Gastroesophageal sphincter (tissue), 4 donors: ENCODE measurements around the gene TEPSIN. TPM values are rescaled to one million over a fixed set of nuclear protein-coding genes. Genes with fewer than 3 reads are reported as not detected.

Experiments used
- ATAC-seq: fragments of 150-250 bp; one replicate; pipeline ENCODE4 v1.9.1; 2016; ENCODE audit warnings: mild to moderate bottlenecking, moderate library complexity
- H3K27ac ChIP-seq, 4 donors: fragments of 200-600 bp; sonication (generic) in 3 of 4; 1 replicate in 3 of 4; 2 replicates in 1 of 4; pipeline ENCODE4 v1.5.1; 2016 to 2019
- H3K27me3 ChIP-seq: fragments of 200-600 bp; sonication (generic); one replicate; pipeline ENCODE4 v1.5.1; 2019
- H3K36me3 ChIP-seq, 2 donors: fragments of 200-600 bp; sonication (generic); one replicate each; pipeline ENCODE4 v1.5.1; 2019; ENCODE audit warnings: control low read depth in 1 of 2
- H3K4me1 ChIP-seq, 3 donors: fragments of 200-600 bp; sonication (generic); 1 replicate in 2 of 3; 2 replicates in 1 of 3; pipeline ENCODE4 v1.5.1; 2016 to 2019; ENCODE audit warnings: control low read depth in 2 of 3
- H3K4me3 ChIP-seq, 2 donors: fragments of 200-600 bp; sonication (generic); one replicate each; pipeline ENCODE4 v1.5.1; 2019; ENCODE audit warnings: mild to moderate bottlenecking in 1 of 2, moderate library complexity in 1 of 2
- H3K9me3 ChIP-seq, 3 donors: fragments of 200-600 bp; sonication (generic); one replicate each; pipeline ENCODE4 v1.5.1; 2017 to 2019; ENCODE audit warnings: control low read depth in 2 of 3
- CTCF ChIP-seq, 4 experiments: fragments of 200-600 bp in 2 of 4; fragments of 450-650 bp in 2 of 4; sonication (generic) in 1 of 4; IDR thresholded peaks; one replicate each; pipeline ENCODE4 v1.5.1; 2017 to 2019; ENCODE audit warnings: antibody characterized with exemption in 4 of 4, mild to moderate bottlenecking in 2 of 4, moderate library complexity in 2 of 4
- EP300 ChIP-seq: sonication (generic); formaldehyde crosslinking; IDR thresholded peaks from one replicate; pipeline ENCODE4 v1.6.1; 2017; ENCODE audit warnings: antibody characterized with exemption, mild to moderate bottlenecking
- POLR2A ChIP-seq, 2 donors: fragments of 450-650 bp; IDR thresholded peaks; one replicate each; pipeline ENCODE4 v1.6.1; 2017; ENCODE audit warnings: antibody characterized with exemption in 2 of 2, mild to moderate bottlenecking in 2 of 2, moderate library complexity in 1 of 2
- POLR2AphosphoS5 ChIP-seq: sonication (generic); formaldehyde crosslinking; IDR thresholded peaks from one replicate; pipeline ENCODE4 v1.6.1; 2017; ENCODE audit warnings: antibody characterized with exemption
- WGBS, 2 donors: methylation state at CpG; one replicate each; pipeline ENCODE4 v1.1.5; 2018; ENCODE audit warnings: low coverage in 1 of 2; 5-methylcytosine and 5-hydroxymethylcytosine counted together
- total RNA-seq, 4 donors: library from RNA; depleted of rRNA; stranded (reverse); fragments of >200 nt; gene quantifications; one replicate each; pipeline ENCODE4 v1.1.0, GENCODE V29; 2016

Gene TEPSIN
- total RNA-seq, 4 donors from 2014 or later = 8.0 to 43.0 (median 23.5) TPM

DNA sequence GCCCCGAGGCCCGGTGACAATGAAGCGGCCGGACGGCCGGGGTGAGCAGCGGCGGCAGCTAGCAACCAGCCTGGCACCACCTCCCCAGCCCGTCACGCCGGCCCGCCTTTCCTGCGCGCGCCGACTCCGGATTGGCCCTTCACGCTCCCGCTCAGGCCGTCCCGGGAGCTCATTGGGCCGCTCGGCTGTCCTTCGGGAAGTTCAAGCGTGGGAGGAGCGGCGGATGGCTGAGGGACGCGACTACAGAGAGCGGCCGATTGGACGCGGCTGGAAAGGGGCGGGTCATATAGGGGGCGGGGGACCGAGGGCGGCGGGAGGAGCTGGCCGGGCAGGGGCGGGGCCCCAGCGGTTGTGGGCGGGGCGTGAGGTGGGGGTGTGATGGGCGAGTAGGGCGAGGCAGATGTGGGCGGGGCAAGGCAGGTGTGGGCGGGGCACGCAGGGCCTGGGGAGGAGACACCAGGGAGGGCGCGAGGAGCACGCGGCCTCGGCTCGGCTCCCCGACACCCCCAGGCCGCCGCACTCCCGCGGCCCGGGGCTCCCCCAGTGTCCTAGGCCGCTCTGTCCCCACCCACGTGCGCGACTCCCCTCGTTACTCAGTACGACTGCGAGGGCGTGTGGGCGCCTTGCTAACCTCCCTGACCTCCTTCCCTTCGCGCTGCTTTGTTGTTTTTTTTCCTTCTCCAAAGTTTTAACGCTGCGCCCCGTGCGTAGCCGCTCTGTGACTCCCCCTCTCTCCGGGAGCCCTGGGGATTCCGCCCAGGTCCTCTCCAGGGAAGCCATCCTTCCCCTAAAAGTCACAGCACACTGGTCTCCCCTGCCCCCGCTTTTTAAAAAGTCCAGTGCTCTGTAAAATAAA lies 15.7 kb downstream of the TEPSIN start, which contains the start of gene CEP131:
Gene CEP131 (minus strand): TSS at position 60 of the 856 bp plus-strand sequence. CDS start 2,909 bp downstream, outside the sequence.
- H3K27ac ChIP-seq = peak within 1 kb of the TSS in 3 of 4 donors; percentile 56 to 76 (median 70)
- peaks cover 5 to 27% (median 17%) of the 10 kb centered on the region in 3 donors for H3K4me1 ChIP-seq
- H3K9me3 ChIP-seq = peaks cover 0 to 3% (median 0%) of the 10 kb centered on the region in 3 donors
- TF ChIP-seq EP300 (no peak), CTCF (IDR thresholded peaks at IDR 0.05) (no peak), POLR2A (IDR thresholded peaks at IDR 0.05) (no peak), POLR2AphosphoS5 (no peak)
- H3K27me3 ChIP-seq = no peaks in the 10 kb centered on the region
- 0 to 2% methylated on average over 10 to 25 of the region's 79 CpGs for WGBS, 2 donors
- peaks cover 0 to 20% of the 10 kb centered on the region in 2 donors for H3K36me3 ChIP-seq
- H3K4me3 ChIP-seq = peak within 1 kb of the TSS; percentile 50 to 82
- ATAC-seq = peak; percentile 100

DNA sequence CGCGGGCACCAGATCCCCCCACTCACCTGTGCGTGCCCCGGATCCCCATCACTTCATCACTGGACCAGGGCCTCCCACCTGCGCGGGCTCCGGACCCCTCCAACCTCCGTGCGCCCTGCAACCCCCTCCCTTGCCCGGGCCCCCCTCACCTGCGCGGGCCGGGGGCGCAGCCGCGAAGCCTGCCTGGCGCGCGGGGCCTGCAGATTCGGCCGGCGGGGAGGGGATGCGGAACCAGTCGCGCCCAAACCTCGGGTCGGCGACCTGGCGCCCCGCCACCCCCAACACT lies 16.3 kb downstream of the TEPSIN start:
- peak overlapping the region in 3 of 4 donors; percentile 41 to 76 (median 41) for H3K27ac ChIP-seq
- H3K27me3 ChIP-seq = no peaks in the 10 kb centered on the region
- peaks cover 0 to 3% (median 0%) of the 10 kb centered on the region in 3 donors for H3K9me3 ChIP-seq
- TF ChIP-seq POLR2AphosphoS5 (no peak), EP300 (no peak), POLR2A (IDR thresholded peaks at IDR 0.05) (peak in 1 of 2 donors; percentile 13), CTCF (IDR thresholded peaks at IDR 0.05) (no peak)
- WGBS, 2 donors = 0% methylated on average over 4 of the region's 30 CpGs; no CpG with 5 or more reads in 1 of the 2 donors
- peak overlapping the region; percentile 50 to 82 for H3K4me3 ChIP-seq
- peaks cover 5 to 27% (median 17%) of the 10 kb centered on the region in 3 donors for H3K4me1 ChIP-seq
- H3K36me3 ChIP-seq = peaks cover 0 to 20% of the 10 kb centered on the region in 2 donors
- ATAC-seq = no peak

DNA sequence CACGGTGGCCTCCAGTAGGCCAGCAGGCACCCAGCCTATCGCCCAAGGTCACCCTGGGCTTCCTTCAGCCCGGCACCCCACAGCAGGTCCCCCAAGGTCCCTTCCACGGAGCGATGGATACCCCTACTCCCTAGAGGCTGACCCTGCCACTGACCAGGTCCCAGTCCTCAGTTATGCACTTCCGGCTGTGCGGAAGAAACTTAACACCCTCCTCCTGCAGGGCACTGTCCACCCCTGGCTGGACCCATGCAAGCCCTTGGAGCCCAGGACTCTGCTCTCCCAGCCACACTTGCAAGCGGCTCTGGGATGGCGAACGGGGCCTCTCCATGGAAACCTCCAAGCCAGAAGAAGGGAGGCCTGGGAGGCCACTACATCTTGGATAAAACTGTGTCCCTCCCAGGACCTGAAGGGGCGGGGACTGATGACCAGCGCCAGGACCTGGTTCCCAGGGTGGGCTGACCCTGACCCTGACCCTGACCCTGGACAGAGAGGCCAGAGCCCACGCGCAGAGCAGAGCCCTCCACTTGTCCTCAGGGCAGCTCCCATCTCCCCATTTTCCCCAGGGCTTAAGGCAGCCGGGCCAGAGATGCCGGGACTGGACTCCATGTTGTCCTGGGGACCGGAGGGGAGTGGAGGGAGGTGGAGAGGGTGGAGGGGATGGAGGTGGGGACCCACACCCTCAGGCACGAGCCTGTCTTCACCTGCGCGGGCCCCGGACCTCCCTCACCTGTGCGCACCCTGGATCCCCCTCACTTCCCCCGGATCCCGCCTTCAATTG lies 16.8 kb downstream of the TEPSIN start:
- no peak for ATAC-seq
- H3K4me1 ChIP-seq = peaks cover 5 to 27% (median 17%) of the 10 kb centered on the region in 3 donors
- no peaks in the 10 kb centered on the region for H3K27me3 ChIP-seq
- peak overlapping the region in 3 of 4 donors; percentile 41 to 76 (median 41) for H3K27ac ChIP-seq
- peaks cover 0 to under 1% (median 0%) of the 10 kb centered on the region in 3 donors for H3K9me3 ChIP-seq
- TF ChIP-seq POLR2A (IDR thresholded peaks at IDR 0.05) = no peak
- TF ChIP-seq EP300 = no peak
- no peak for TF ChIP-seq POLR2AphosphoS5
- no peak for TF ChIP-seq CTCF (IDR thresholded peaks at IDR 0.05)
- H3K4me3 ChIP-seq = peak overlapping the region; percentile 50 to 82
- peaks cover 0 to 24% of the 10 kb centered on the region in 2 donors for H3K36me3 ChIP-seq
- WGBS, 2 donors = no CpG with 5 or more reads among the region's 24 CpGs

GRCh38 chr17:81221371-81221841 lies 17.4 kb downstream of the TEPSIN start:
- Histone ChIP-seq H3K9me3 (no peaks in the 10 kb centered on the region), H3K27ac (no peak overlapping the region), H3K27me3 (no peaks in the 10 kb centered on the region), H3K4me3 (peak overlapping the region in 1 of 2 donors; percentile 82), H3K36me3 (peaks cover 0 to 30% of the 10 kb centered on the region in 2 donors), H3K4me1 (peaks cover 5 to 27% (median 17%) of the 10 kb centered on the region in 3 donors)
- ATAC-seq = no peak
- 86% methylated on average over 4 of the region's 11 CpGs; no CpG with 5 or more reads in 1 of the 2 donors for WGBS, 2 donors
- no peak for TF ChIP-seq POLR2AphosphoS5
- TF ChIP-seq EP300 = no peak
- no peak for TF ChIP-seq POLR2A (IDR thresholded peaks at IDR 0.05)
- TF ChIP-seq CTCF (IDR thresholded peaks at IDR 0.05) = no peak
